RPMI8226 (cell line): ENCODE data around the gene EHBP1.
"Not testable (repeated sequence)": the region's sequence is repeated elsewhere in the genome, so short reads cannot be mapped to it uniquely, and the experiment has no call there.

Experiments used
- DNase-seq: peaks from one replicate; pipeline ENCODE4 v3.0.0-alpha.2; 2015

Gene EHBP1

GRCh38 chr2:63054841-63055225 is 349.3 kb downstream of the EHBP1 start:
- DNase-seq = no peak

GRCh38 chr2:63055226-63056106 is 350.0 kb downstream of the EHBP1 start:
- no peak for DNase-seq

GRCh38 chr2:63056107-63057050 is 350.9 kb downstream of the EHBP1 start:
- DNase-seq = no peak

- no peak for DNase-seq
These were observed 352.0 kb downstream of the EHBP1 start for GRCh38 chr2:63057249-63058143.

- no peak for DNase-seq
These were observed 352.8 kb downstream of the EHBP1 start for GRCh38 chr2:63058144-63058920.

GRCh38 chr2:63058921-63059792 is 353.6 kb downstream of the EHBP1 start:
- DNase-seq = no peak

GRCh38 chr2:63059793-63060471 is 354.4 kb downstream of the EHBP1 start:
- DNase-seq = no peak

- no peak for DNase-seq
These were observed 355.0 kb downstream of the EHBP1 start for GRCh38 chr2:63060472-63060991.

GRCh38 chr2:63064197-63064596 is 358.7 kb downstream of the EHBP1 start:
- no peak for DNase-seq

GRCh38 chr2:63064661-63065060 is 359.1 kb downstream of the EHBP1 start:
- no peak for DNase-seq

- no peak for DNase-seq
These were observed 360.8 kb downstream of the EHBP1 start for GRCh38 chr2:63066265-63066664.

GRCh38 chr2:63066838-63067237 is 361.3 kb downstream of the EHBP1 start:
- no peak for DNase-seq

GRCh38 chr2:63071664-63072063 is 366.2 kb downstream of the EHBP1 start:
- no peak for DNase-seq

GRCh38 chr2:63073994-63074393 is 368.5 kb downstream of the EHBP1 start:
- DNase-seq = no peak

- DNase-seq = not testable (repeated sequence)
These were observed 368.9 kb downstream of the EHBP1 start for GRCh38 chr2:63074399-63074798.

GRCh38 chr2:63078852-63079606 is 373.5 kb downstream of the EHBP1 start:
- peak; percentile 15 for DNase-seq

GRCh38 chr2:63081404-63081803 is 375.9 kb downstream of the EHBP1 start:
- no peak for DNase-seq

- no peak for DNase-seq
These were observed 381.2 kb downstream of the EHBP1 start for GRCh38 chr2:63086687-63087086.

- DNase-seq = no peak
These were observed 386.9 kb downstream of the EHBP1 start for GRCh38 chr2:63092401-63092800.
